SU-DHL-6 (cell line): ENCODE data around the gene AGFG1.

Experiments
- EZH2phosphoT487 ChIP-seq: fragments of 200-600 bp; sonication (generic), shearing (Covaris generic); conservative IDR thresholded peaks from 2 replicates; pipeline ENCODE4 v1.6.1; 2018; ENCODE audit warnings: mild to moderate bottlenecking, antibody characterized with exemption, low read length, moderate library complexity, mixed read lengths
- TF ChIP-seq, protein P1 (sequence below): fragments of 200-600 bp; sonication (generic); IDR thresholded peaks from one replicate; pipeline ENCODE4 v1.5.1; 2017; ENCODE audit warnings: antibody characterized with exemption, mild to moderate bottlenecking, low read length, moderate library complexity; ENCODE audit not compliant: insufficient read depth, poor library complexity, severe bottlenecking

DNA sequence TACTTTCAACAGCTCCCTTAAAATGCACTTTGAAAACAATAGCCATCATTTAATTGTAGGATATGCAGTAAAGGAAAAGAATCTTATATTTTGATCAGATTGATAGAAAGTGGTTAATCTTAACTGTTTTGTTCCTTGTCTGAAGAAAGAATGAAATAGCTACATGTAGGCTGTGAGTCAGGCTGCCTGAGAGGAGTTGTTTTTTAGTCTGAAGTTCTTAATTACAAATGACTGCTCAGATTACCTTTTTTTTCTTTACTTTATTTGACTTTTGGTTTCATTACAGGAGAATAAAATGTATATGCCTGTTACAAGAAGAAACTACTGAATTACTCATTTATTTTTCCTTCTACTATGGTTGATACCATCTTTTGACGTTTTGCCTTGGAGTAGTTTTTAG, 56.8 kb downstream of the AGFG1 start:
- no peak for TF ChIP-seq EZH2phosphoT487
- TF ChIP-seq, protein P1, sequence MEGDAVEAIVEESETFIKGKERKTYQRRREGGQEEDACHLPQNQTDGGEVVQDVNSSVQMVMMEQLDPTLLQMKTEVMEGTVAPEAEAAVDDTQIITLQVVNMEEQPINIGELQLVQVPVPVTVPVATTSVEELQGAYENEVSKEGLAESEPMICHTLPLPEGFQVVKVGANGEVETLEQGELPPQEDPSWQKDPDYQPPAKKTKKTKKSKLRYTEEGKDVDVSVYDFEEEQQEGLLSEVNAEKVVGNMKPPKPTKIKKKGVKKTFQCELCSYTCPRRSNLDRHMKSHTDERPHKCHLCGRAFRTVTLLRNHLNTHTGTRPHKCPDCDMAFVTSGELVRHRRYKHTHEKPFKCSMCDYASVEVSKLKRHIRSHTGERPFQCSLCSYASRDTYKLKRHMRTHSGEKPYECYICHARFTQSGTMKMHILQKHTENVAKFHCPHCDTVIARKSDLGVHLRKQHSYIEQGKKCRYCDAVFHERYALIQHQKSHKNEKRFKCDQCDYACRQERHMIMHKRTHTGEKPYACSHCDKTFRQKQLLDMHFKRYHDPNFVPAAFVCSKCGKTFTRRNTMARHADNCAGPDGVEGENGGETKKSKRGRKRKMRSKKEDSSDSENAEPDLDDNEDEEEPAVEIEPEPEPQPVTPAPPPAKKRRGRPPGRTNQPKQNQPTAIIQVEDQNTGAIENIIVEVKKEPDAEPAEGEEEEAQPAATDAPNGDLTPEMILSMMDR, result no peak
